Measurements from ENCODE around the gene LRRC3. TPM values are rescaled to one million over a fixed set of nuclear protein-coding genes. Genes with fewer than 3 reads are reported as not detected.

The LRRC3 gene
- total RNA-seq, 1 donor from 2014 or later: 9.1 TPM

DNA sequence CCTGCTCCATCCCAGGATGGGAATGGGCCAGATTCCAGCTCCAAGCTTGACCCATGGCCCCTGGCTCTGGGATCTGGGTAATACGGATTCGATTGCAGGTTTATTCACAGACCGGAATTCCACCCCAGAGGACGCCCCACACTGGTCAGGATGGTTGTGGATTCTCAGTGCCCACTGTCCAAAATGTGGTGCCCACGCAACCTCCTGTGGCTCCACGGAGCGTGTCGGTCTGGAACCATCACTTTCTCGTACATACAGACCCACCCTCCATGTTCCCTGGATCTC is 53.1 kb downstream of the LRRC3 start:
- Mint-ChIP-seq H3K9me3 (ENCODE audit: unreplicated experiment) (no peaks in the 10 kb centered on the region), H3K36me3 (ENCODE audit: low read depth, unreplicated experiment) (no peaks in the 10 kb centered on the region), H3K4me3 (ENCODE audit: unreplicated experiment) (no peak overlapping the region), H3K4me1 (ENCODE audit: unreplicated experiment) (no peaks in the 10 kb centered on the region), H3K27me3 (ENCODE audit: unreplicated experiment) (peaks cover 8% of the 10 kb centered on the region), H3K27ac (ENCODE audit: unreplicated experiment) (no peak overlapping the region)
- no peak for DNase-seq (ENCODE audit: low spot score)
- TF ChIP-seq, protein P1, sequence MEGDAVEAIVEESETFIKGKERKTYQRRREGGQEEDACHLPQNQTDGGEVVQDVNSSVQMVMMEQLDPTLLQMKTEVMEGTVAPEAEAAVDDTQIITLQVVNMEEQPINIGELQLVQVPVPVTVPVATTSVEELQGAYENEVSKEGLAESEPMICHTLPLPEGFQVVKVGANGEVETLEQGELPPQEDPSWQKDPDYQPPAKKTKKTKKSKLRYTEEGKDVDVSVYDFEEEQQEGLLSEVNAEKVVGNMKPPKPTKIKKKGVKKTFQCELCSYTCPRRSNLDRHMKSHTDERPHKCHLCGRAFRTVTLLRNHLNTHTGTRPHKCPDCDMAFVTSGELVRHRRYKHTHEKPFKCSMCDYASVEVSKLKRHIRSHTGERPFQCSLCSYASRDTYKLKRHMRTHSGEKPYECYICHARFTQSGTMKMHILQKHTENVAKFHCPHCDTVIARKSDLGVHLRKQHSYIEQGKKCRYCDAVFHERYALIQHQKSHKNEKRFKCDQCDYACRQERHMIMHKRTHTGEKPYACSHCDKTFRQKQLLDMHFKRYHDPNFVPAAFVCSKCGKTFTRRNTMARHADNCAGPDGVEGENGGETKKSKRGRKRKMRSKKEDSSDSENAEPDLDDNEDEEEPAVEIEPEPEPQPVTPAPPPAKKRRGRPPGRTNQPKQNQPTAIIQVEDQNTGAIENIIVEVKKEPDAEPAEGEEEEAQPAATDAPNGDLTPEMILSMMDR (IDR thresholded peaks at IDR 0.05; ENCODE audit: unreplicated experiment): no peak

DNA sequence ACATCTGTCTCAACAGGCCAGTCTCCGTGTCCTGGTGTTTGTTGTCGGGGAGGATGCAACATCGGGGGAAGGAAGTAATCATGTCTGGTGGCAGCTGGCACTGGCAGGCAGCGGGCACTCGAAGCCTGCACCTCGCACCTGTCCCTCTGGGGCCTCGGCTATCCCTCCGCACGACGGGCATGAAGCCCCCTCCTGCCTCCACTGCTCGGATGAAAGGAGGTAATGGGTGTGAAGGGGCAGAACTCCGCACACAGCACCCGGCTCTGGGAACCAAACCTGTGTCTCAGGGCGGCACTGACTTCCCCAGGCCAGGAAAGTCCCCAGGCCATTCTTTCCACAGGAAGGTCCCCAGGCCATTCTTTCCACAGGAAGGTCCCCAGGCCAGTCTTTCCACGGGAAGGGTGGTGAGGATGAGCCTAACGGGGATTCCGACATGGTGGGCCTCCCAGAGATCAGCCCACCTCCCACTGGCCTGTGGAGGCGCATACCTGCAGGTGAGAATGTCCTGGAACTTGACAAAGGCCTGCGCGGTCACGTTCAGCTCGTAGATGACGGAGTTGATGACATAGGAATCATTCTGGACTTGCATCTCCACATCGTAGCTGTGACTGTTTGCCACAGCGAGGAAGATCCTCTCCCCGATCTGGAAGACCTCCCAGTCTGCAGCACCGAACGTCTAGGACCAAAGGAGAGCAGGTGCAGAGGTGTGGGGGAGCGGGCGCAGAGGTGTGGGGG is 53.6 kb downstream of the LRRC3 start:
- TF ChIP-seq, protein P1 (IDR thresholded peaks at IDR 0.05; ENCODE audit: unreplicated experiment): no peak
- no peaks in the 10 kb centered on the region for H3K36me3 Mint-ChIP-seq (ENCODE audit: low read depth, unreplicated experiment)
- peaks cover 8% of the 10 kb centered on the region for H3K27me3 Mint-ChIP-seq (ENCODE audit: unreplicated experiment)
- no peak overlapping the region for H3K4me3 Mint-ChIP-seq (ENCODE audit: unreplicated experiment)
- no peak overlapping the region for H3K27ac Mint-ChIP-seq (ENCODE audit: unreplicated experiment)
- no peaks in the 10 kb centered on the region for H3K4me1 Mint-ChIP-seq (ENCODE audit: unreplicated experiment)
- DNase-seq (ENCODE audit: low spot score): no peak
- no peaks in the 10 kb centered on the region for H3K9me3 Mint-ChIP-seq (ENCODE audit: unreplicated experiment)

DNA sequence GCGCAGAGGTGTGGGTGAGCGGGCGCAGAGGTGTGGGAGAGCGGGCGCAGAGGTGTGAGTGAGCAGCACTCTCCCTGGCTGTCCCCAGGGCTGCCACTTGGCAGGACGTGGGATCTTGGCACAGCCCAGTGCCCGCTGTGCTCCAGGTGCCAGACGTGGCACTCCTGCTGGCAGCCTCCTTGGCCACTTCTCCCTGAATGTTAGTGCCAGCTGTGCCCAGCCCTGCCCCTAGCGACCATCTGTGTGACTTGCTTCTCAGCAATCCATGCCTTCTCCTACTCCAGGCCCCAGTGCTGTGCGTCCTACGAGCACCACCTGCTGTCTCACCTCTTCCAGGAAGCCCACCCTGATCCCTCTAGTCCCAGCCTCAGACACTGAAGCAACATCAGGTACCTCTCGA is 54.2 kb downstream of the LRRC3 start:
- Mint-ChIP-seq H3K9me3 (ENCODE audit: unreplicated experiment) (no peaks in the 10 kb centered on the region), H3K36me3 (ENCODE audit: low read depth, unreplicated experiment) (no peaks in the 10 kb centered on the region), H3K4me1 (ENCODE audit: unreplicated experiment) (no peaks in the 10 kb centered on the region), H3K27me3 (ENCODE audit: unreplicated experiment) (peaks cover 8% of the 10 kb centered on the region), H3K27ac (ENCODE audit: unreplicated experiment) (no peak overlapping the region), H3K4me3 (ENCODE audit: unreplicated experiment) (no peak overlapping the region)
- no peak for DNase-seq (ENCODE audit: low spot score)
- TF ChIP-seq, protein P1 (IDR thresholded peaks at IDR 0.05; ENCODE audit: unreplicated experiment): no peak

GRCh38 chr21:44510109-44510507 is 54.8 kb downstream of the LRRC3 start:
- no peaks in the 10 kb centered on the region for H3K9me3 Mint-ChIP-seq (ENCODE audit: unreplicated experiment)
- H3K27ac Mint-ChIP-seq (ENCODE audit: unreplicated experiment): no peak overlapping the region
- H3K27me3 Mint-ChIP-seq (ENCODE audit: unreplicated experiment): peaks cover 10% of the 10 kb centered on the region

More at GRCh38 chr21:44510109-44510507, 54.8 kb downstream of the LRRC3 start:
- Mint-ChIP-seq H3K36me3 (ENCODE audit: low read depth, unreplicated experiment) (peaks cover 4% of the 10 kb centered on the region), H3K4me1 (ENCODE audit: unreplicated experiment) (no peaks in the 10 kb centered on the region), H3K4me3 (ENCODE audit: unreplicated experiment) (no peak overlapping the region)
- TF ChIP-seq, protein P1 (IDR thresholded peaks at IDR 0.05; ENCODE audit: unreplicated experiment): no peak
- DNase-seq (ENCODE audit: low spot score): no peak
